ENCODE data around the gene FXR2. TPM values are rescaled to one million over a fixed set of nuclear protein-coding genes. Genes with fewer than 3 reads are reported as not detected.

FXR2 gene
- total and polyA plus RNA-seq, 10 of the 15 experiments (the other 5 are each of a cell fraction or from before 2014, with no cell fraction given): 1.6 to 33.3 (median 22.0) TPM

DNA sequence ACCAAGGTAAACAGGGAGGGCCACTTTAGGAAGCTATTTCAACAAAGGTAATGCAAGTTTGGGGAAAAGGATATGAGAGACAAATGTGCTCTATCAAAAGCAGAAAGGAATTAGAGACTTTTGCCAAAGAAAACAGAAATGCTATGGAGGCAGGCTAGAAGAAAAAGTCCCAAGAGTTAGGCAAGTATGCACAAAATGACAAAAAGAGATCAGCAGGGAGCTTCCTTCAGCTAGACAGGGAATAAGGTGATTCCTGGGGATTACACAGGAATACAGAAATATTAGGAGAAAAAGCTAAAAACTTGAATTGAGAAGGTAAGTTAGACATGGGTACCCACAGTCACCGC is 2.4 kb downstream of the FXR2 start:
- no peak overlapping the region for H2AFZ ChIP-seq (ENCODE audit: control insufficient read depth, low read depth, low read length)
- peaks cover 31% of the 10 kb centered on the region for H3K79me2 ChIP-seq (ENCODE audit: control insufficient read depth, insufficient read depth, low read length)
- RAD21 ChIA-PET (ENCODE audit: unreplicated experiment): interaction anchor here (0.8 kb wide), 1 partner anchor 76 kb away, joined by 3 read pairs; the partner anchor contains the start of gene WRAP53
- intact Hi-C loops (cut with micrococcal nuclease; ENCODE audit: unreplicated experiment) (loop anchor here (5.0 kb wide), 1 partner anchor 75 kb away; the partner anchor contains the start of genes TP53 and WRAP53), in situ Hi-C loops (cut with MboI) (no loop called here)
- no peak for FAIRE-seq
- SMC1A ChIA-PET (ENCODE audit: uncharacterized antibody, unreplicated experiment): interaction anchor here (0.6 to 2.9 kb wide), 3 partner anchors 16 to 35 kb away, joined by 3 to 12 read pairs (median 7); partner anchors contain the start of genes MPDU1 and SAT2
- BruUV-seq (replicated peaks): no TSS peak
- POLR2A ChIA-PET: interaction anchor here (0.6 to 3.6 kb wide), 6 partner anchors 16 to 91 kb away, joined by 4 to 35 read pairs (median 4); partner anchors contain the start of genes SAT2, TP53 and WRAP53
- no peak overlapping the region for H3K27ac ChIP-seq (ENCODE audit: control insufficient read depth, insufficient read depth)
- CTCF ChIA-PET: interaction anchor here (0.6 to 3.6 kb wide), 7 partner anchors 20 to 256 kb away, joined by 3 to 18 read pairs (median 5); partner anchors contain the start of genes MPDU1, TP53 and WRAP53
- H3K27me3 ChIP-seq (replicated peaks in 1 of 2; ENCODE audit: control insufficient read depth in 2 of 2, insufficient read depth in 2 of 2, low read length in 1 of 2): no peaks in the 10 kb centered on the region
- ATAC-seq: no peak
- peak overlapping the region; percentile 40 for H3K4me3 ChIP-seq
- H3K9me3 ChIP-seq (replicated peaks; ENCODE audit: control insufficient read depth, insufficient read depth, low read length): no peaks in the 10 kb centered on the region
- 100% methylated on average over 1 of the region's 1 CpG for WGBS (ENCODE audit: insufficient coverage, insufficient replicate concordance, low lambda C conversion rate, missing lambda C conversion rate)
- peak overlapping the region; percentile 40 for H3K4me2 ChIP-seq (ENCODE audit: control insufficient read depth, insufficient read depth)
- H3K9ac ChIP-seq (ENCODE audit: control insufficient read depth, insufficient read depth, low read length): no peak overlapping the region
- H3K36me3 ChIP-seq (ENCODE audit: control insufficient read depth in 2 of 2, insufficient read depth in 2 of 2, low read length in 1 of 2): peaks cover 0 to 4% of the 10 kb centered on the region in 2 experiments; a peak in 1 of 4 replicates
- DNase-seq (ENCODE audit: low read depth, low spot score): no peak
- no peak for TF ChIP-seq NFYA (IDR thresholded peaks at IDR 0.05; ENCODE audit: borderline replicate concordance, low read depth, low read length)
- TF ChIP-seq STAT1 (conservative IDR thresholded peaks at IDR 0.05): no peak
- TF ChIP-seq, protein P1, sequence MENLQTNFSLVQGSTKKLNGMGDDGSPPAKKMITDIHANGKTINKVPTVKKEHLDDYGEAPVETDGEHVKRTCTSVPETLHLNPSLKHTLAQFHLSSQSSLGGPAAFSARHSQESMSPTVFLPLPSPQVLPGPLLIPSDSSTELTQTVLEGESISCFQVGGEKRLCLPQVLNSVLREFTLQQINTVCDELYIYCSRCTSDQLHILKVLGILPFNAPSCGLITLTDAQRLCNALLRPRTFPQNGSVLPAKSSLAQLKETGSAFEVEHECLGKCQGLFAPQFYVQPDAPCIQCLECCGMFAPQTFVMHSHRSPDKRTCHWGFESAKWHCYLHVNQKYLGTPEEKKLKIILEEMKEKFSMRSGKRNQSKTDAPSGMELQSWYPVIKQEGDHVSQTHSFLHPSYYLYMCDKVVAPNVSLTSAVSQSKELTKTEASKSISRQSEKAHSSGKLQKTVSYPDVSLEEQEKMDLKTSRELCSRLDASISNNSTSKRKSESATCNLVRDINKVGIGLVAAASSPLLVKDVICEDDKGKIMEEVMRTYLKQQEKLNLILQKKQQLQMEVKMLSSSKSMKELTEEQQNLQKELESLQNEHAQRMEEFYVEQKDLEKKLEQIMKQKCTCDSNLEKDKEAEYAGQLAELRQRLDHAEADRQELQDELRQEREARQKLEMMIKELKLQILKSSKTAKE (IDR thresholded peaks at IDR 0.05; ENCODE audit: low read depth, poor library complexity, severe bottlenecking): no peak
- TF ChIP-seq CHD2 (IDR thresholded peaks at IDR 0.05; ENCODE audit: borderline replicate concordance, low read depth, low read length): no peak
- TF ChIP-seq IKZF2 (IDR thresholded peaks at IDR 0.05): no peak
- no peak for TF ChIP-seq CEBPB (IDR thresholded peaks at IDR 0.05; ENCODE audit: borderline replicate concordance in 1 of 2, low read depth in 2 of 2, low read length in 2 of 2)
- no peak for TF ChIP-seq BCL11A (IDR thresholded peaks at IDR 0.05; ENCODE audit: low read depth, low read length)
- no peak for TF ChIP-seq CREM (IDR thresholded peaks at IDR 0.05; ENCODE audit: low read depth)
- no peak for TF ChIP-seq GABPA (IDR thresholded peaks at IDR 0.05; ENCODE audit: low read depth)
- TF ChIP-seq MTA3 (IDR thresholded peaks at IDR 0.05; ENCODE audit: borderline replicate concordance, low read length): no peak
- TF ChIP-seq SMAD5 (IDR thresholded peaks at IDR 0.05; ENCODE audit: low read depth): no peak
- TF ChIP-seq, protein P2, sequence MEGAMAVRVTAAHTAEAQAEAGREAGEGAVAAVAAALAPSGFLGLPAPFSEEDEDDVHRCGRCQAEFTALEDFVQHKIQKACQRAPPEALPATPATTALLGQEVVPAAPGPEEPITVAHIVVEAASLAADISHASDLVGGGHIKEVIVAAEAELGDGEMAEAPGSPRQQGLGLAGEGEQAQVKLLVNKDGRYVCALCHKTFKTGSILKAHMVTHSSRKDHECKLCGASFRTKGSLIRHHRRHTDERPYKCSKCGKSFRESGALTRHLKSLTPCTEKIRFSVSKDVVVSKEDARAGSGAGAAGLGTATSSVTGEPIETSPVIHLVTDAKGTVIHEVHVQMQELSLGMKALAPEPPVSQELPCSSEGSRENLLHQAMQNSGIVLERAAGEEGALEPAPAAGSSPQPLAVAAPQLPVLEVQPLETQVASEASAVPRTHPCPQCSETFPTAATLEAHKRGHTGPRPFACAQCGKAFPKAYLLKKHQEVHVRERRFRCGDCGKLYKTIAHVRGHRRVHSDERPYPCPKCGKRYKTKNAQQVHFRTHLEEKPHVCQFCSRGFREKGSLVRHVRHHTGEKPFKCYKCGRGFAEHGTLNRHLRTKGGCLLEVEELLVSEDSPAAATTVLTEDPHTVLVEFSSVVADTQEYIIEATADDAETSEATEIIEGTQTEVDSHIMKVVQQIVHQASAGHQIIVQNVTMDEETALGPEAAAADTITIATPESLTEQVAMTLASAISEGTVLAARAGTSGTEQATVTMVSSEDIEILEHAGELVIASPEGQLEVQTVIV (IDR thresholded peaks at IDR 0.05; ENCODE audit: borderline replicate concordance, partially characterized antibody): no peak
- H4K20me1 ChIP-seq (ENCODE audit: control insufficient read depth, insufficient read depth): no peaks in the 10 kb centered on the region; the same call in 1 of the 2 replicates
- peaks cover 4% of the 10 kb centered on the region; the same call in 1 of the 2 replicates for H3K4me1 ChIP-seq (ENCODE audit: control insufficient read depth, insufficient read depth, low read length)
